GM13976 (cell line): ENCODE results near the gene CDC42EP5.

Source experiments
- DNase-seq: peaks from one replicate; pipeline ENCODE4 v3.0.0; 2012; ENCODE audit warnings: low spot score
- CTCF ChIP-seq: IDR thresholded peaks from 2 replicates; pipeline ENCODE4 v1.5.1; 2012; ENCODE audit warnings: borderline replicate concordance, mild to moderate bottlenecking; ENCODE audit not compliant: insufficient read depth; ENCODE audit errors: extremely low read depth, missing control alignments, control extremely low read depth
- in situ Hi-C: fragments of 300-500 bp; cut with MboI; formaldehyde crosslinking; loops from one replicate; pipeline ENCODE4 v1.12.0; 2022; ENCODE audit warnings: low sequenced_read_pairs, mixed read lengths, inconsistent platforms; ENCODE audit not compliant: unreplicated experiment

CDC42EP5 gene

GRCh38 chr19:54420068-54420382 lies 53.1 kb downstream of the CDC42EP5 start:
- no peak for DNase-seq
- no peak for TF ChIP-seq CTCF
- in situ Hi-C loops: no loop called here

GRCh38 chr19:54418930-54419800 lies 53.9 kb downstream of the CDC42EP5 start:
- in situ Hi-C loops: no loop called here
- DNase-seq: no peak
- no peak for TF ChIP-seq CTCF

DNA sequence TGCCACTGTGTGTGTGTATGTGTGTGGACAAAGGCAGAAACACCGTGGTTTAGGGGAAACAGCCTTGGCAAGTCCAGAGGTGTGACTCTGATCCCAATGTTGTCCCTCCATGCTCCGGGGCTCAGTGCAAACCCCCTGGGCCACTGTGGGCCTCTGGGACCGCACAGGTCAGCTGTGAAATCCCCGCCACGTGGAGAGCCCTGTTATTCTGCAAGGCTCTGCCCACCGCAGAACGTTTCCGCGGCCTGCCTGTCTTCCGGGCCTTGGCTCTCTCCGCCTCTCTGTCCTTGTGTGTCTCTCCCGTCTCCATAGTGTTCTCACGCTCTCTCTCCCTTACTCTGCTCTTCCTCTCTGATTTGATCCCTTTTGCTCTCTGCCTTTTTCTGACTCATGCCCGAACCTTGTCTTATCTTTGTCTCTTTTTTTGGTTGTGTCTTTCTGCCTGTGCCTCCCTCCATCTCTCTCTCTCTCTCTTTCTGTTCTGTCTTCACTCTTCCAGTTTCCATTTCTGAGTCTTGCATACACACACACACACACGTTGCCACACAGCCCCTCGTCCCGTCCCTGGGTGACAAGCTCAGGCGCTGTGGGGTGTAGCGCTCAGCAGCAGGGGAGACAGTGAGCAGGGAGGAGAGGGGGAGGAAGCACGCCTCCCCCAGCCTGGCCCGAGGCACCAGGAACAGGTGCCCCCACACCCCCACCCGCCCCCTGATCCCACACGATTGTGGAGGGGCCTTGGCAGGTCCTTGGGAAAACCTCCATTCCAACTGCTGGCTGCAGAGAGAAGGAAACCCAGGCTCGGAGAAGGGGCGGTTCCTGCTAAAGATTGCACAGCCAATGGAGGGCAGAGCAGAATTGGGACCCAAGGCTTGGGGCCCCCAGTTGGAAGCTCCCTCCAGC lies 54.8 kb downstream of the CDC42EP5 start:
- in situ Hi-C loops: no loop called here
- peak; percentile 75 for DNase-seq
- no peak for TF ChIP-seq CTCF

GRCh38 chr19:54416695-54417491 lies 56.2 kb downstream of the CDC42EP5 start:
- no peak for DNase-seq
- in situ Hi-C loops: no loop called here
- TF ChIP-seq CTCF: no peak

- TF ChIP-seq CTCF: no peak
- in situ Hi-C loops: no loop called here
- no peak for DNase-seq
These were observed 57.0 kb downstream of the CDC42EP5 start for GRCh38 chr19:54415901-54416673.
